HUES64 (cell line): ENCODE data around the gene DZIP1.

Experiments
- H3K27ac ChIP-seq: 2 replicates; pipeline ENCODE4 v1.7.0; 2013; ENCODE audit warnings: low read depth, low read length, inconsistent platforms
- H3K27me3 ChIP-seq: 2 replicates; pipeline ENCODE4 v1.6.1; 2013; ENCODE audit warnings: mild to moderate bottlenecking, low read length; ENCODE audit not compliant: insufficient read depth
- H3K36me3 ChIP-seq: 2 replicates; pipeline ENCODE4 v1.6.1; 2013; ENCODE audit warnings: mild to moderate bottlenecking, low read length; ENCODE audit not compliant: insufficient read depth
- H3K4me1 ChIP-seq: 2 replicates; pipeline ENCODE4 v1.6.1; 2013; ENCODE audit warnings: mild to moderate bottlenecking, low read length, moderate library complexity; ENCODE audit not compliant: insufficient read depth
- H3K4me3 ChIP-seq: 2 replicates; pipeline ENCODE4 v1.5.1; 2013; ENCODE audit warnings: mild to moderate bottlenecking, low read length, moderate library complexity
- H3K9ac ChIP-seq: 2 replicates; pipeline ENCODE4 v1.6.1; 2013; ENCODE audit warnings: mild to moderate bottlenecking, low read depth, low read length
- H3K9me3 ChIP-seq: 2 replicates; pipeline ENCODE4 v1.6.1; 2013; ENCODE audit warnings: low read depth, low read length; ENCODE audit not compliant: insufficient read depth
- WGBS: fragments of 150-250, 120-280 bp; methylation state at CpG from one replicate; pipeline ENCODE4 v1.1.7; 2013; ENCODE audit warnings: missing lambda C conversion rate; 5-methylcytosine and 5-hydroxymethylcytosine counted together

DZIP1 gene

DNA sequence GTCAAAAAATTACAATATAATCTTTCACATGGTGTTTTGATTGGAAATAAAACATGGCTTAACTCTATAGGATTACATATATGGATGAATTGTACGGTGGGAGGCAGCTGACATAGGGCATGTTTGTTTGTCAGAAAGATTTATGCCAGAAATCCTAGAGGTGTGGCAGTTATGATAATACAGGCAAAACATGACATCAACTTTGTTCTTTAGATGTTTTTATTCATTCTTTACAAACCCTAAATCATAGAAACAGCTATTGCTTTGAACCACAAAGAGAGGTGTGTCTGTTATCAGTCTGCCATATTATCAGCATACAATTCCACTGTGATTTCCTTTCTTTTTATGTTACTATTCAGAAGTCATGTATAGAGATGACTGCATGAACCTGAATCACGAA is 100.2 kb downstream of the DZIP1 start:
- peaks cover 18% of the 10 kb centered on the region for H3K4me1 ChIP-seq
- H3K27me3 ChIP-seq, result no peaks in the 10 kb centered on the region
- H3K27ac ChIP-seq, result no peak overlapping the region
- WGBS, result 100% methylated on average over 1 of the region's 2 CpGs
- no peak overlapping the region for H3K4me3 ChIP-seq
- H3K9ac ChIP-seq, result no peak overlapping the region
- H3K9me3 ChIP-seq, result no peaks in the 10 kb centered on the region
- H3K36me3 ChIP-seq, result no peaks in the 10 kb centered on the region

DNA sequence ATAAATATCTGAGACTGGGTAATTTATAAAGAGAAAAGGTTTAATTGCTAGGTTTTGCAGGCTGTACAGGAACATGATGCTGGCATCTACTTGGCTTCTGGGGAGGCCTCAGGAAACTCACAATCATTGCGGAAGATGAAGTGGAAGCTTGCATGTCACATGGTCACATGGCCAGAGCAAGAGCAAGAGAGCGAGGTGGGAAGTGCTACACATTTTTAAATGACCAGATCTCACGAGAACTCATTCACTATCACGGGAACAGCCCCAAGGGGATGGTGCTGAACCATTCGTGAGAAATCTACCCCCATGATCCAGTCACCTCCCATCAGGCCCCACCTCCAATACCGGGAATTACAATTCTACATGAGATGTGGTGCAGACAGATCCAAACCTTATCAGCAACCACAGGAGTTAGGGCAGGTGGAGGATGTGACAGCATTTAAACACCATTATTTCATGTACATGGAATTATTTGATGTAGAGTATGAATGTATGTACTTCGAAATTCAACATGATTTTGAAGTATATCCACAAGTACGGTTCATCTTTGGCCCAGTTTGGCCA is 102.5 kb downstream of the DZIP1 start:
- Histone ChIP-seq H3K9ac (no peak overlapping the region), H3K27ac (no peak overlapping the region), H3K4me1 (peaks cover 6% of the 10 kb centered on the region), H3K36me3 (no peaks in the 10 kb centered on the region), H3K4me3 (no peak overlapping the region), H3K27me3 (no peaks in the 10 kb centered on the region), H3K9me3 (no peaks in the 10 kb centered on the region)
- WGBS, result 91% methylated on average over 8 of the region's 8 CpGs

GRCh38 chr13:95541308-95541707 is 103.2 kb downstream of the DZIP1 start:
- Histone ChIP-seq H3K27ac (no peak overlapping the region), H3K9me3 (no peaks in the 10 kb centered on the region), H3K27me3 (no peaks in the 10 kb centered on the region), H3K36me3 (no peaks in the 10 kb centered on the region), H3K9ac (no peak overlapping the region), H3K4me3 (no peak overlapping the region), H3K4me1 (peaks cover 7% of the 10 kb centered on the region; the same call in 1 of the 2 replicates)
- WGBS, result 76% methylated on average over 2 of the region's 2 CpGs

GRCh38 chr13:95540888-95541287 is 103.6 kb downstream of the DZIP1 start:
- H3K4me3 ChIP-seq, result no peak overlapping the region
- no peak overlapping the region for H3K27ac ChIP-seq
- peaks cover 7% of the 10 kb centered on the region; the same call in 1 of the 2 replicates for H3K4me1 ChIP-seq
- H3K27me3 ChIP-seq, result no peaks in the 10 kb centered on the region
- WGBS, result 80% methylated on average over 6 of the region's 6 CpGs
- no peak overlapping the region for H3K9ac ChIP-seq
- no peaks in the 10 kb centered on the region for H3K36me3 ChIP-seq
- H3K9me3 ChIP-seq, result no peaks in the 10 kb centered on the region

GRCh38 chr13:95536632-95537241 is 107.8 kb downstream of the DZIP1 start:
- 50% methylated on average over 6 of the region's 6 CpGs for WGBS
- H3K4me1 ChIP-seq, result peaks cover 14% of the 10 kb centered on the region
- H3K27me3 ChIP-seq, result no peaks in the 10 kb centered on the region
- no peaks in the 10 kb centered on the region for H3K9me3 ChIP-seq
- no peak overlapping the region for H3K27ac ChIP-seq
- no peak overlapping the region for H3K9ac ChIP-seq
- H3K4me3 ChIP-seq, result no peak overlapping the region
- no peaks in the 10 kb centered on the region for H3K36me3 ChIP-seq

DNA sequence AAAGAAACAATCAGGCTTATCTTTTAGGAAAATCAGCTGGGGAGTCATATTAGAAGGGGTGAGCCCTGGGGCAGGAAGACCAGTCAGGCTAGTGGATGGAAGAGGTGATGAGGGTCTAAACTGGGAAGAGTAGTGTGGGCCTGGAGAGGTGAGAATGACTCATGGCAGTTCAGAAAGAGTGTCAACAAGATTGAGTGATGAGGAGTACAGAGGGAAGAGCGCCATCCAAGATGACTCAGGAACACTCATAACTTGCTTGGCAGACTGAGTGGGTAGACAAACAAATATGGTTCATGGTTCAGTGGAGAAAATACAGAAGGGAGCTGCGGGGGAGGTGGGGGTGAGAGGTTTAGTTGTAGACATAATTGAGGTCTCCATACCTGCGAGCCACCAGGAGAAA is 109.3 kb downstream of the DZIP1 start:
- Histone ChIP-seq H3K36me3 (no peaks in the 10 kb centered on the region), H3K27ac (no peak overlapping the region), H3K4me1 (peaks cover 14% of the 10 kb centered on the region), H3K4me3 (no peak overlapping the region), H3K27me3 (no peaks in the 10 kb centered on the region), H3K9ac (no peak overlapping the region), H3K9me3 (no peaks in the 10 kb centered on the region)
- WGBS, result 94% methylated on average over 3 of the region's 3 CpGs

DNA sequence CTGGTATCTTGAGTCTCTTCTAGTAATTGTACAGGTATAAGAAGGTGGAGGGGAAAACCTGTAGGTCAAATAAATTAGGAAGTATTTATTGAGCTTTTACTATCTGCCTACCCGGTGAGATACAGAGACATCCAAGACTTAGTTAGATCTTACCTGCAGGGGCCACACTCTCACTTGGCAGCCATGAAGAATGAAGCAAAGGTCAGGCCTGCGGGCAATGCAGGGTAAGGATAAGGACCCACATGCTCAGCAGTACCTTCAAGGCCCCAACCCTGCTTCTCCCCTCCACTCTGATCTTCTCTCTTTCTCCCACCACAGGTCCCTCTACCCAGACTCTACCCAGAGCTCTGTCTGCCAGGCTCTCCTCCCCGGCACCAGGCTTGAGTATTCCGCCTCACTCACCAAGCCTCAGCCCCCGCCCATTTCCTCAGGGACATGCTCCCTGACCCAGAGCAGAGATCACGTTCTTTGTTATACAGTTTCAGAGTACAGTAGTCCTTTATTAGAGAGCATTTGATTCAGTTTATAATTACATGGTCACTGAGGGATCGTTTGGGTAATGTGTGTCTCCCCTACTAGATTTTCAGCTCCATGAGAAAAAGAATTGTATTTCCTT is 110.9 kb downstream of the DZIP1 start:
- Histone ChIP-seq H3K4me3 (no peak overlapping the region), H3K4me1 (peaks cover 14% of the 10 kb centered on the region), H3K9me3 (no peaks in the 10 kb centered on the region), H3K27me3 (no peaks in the 10 kb centered on the region), H3K27ac (no peak overlapping the region; the same call in 1 of the 2 replicates), H3K36me3 (no peaks in the 10 kb centered on the region), H3K9ac (no peak overlapping the region)
- WGBS, result 57% methylated on average over 6 of the region's 7 CpGs

GRCh38 chr13:95530178-95530577 is 114.3 kb downstream of the DZIP1 start:
- Histone ChIP-seq H3K4me1 (peaks cover 6% of the 10 kb centered on the region), H3K9ac (no peak overlapping the region), H3K9me3 (no peaks in the 10 kb centered on the region), H3K4me3 (no peak overlapping the region), H3K27ac (no peak overlapping the region), H3K36me3 (no peaks in the 10 kb centered on the region), H3K27me3 (no peaks in the 10 kb centered on the region)
- 94% methylated on average over 5 of the region's 5 CpGs for WGBS
